ENCODE data around the gene PHGDH. TPM values are rescaled to one million over a fixed set of nuclear protein-coding genes. Genes with fewer than 3 reads are reported as not detected.
"Not testable (repeated sequence)": the region's sequence is repeated elsewhere in the genome, so short reads cannot be mapped to it uniquely, and the experiment has no call there.

Gene PHGDH
- total RNA-seq, 1 donor from 2014 or later = 0.64 TPM

DNA sequence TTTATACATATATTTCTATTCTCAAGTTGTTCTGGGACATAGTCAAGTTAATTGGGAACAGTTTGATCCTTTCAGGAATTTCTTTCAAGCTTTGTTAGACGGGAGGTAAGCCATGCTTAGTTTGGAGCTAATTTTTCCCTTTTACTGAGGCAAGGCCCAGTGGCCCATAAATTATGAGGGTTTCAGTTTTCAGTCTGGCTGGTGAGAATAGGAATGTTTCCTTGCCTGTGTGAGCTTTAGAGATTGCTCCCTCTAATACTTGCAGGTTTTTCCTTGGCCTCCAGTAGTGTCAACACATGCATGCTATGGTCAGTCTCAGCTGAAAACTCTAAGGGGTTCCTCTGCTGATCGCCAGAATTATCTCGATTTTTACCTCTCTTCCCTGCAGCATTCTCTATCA, 14.1 kb upstream of the PHGDH start:
- no peak for DNase-seq (ENCODE audit: low read depth in 2 of 2)

DNA sequence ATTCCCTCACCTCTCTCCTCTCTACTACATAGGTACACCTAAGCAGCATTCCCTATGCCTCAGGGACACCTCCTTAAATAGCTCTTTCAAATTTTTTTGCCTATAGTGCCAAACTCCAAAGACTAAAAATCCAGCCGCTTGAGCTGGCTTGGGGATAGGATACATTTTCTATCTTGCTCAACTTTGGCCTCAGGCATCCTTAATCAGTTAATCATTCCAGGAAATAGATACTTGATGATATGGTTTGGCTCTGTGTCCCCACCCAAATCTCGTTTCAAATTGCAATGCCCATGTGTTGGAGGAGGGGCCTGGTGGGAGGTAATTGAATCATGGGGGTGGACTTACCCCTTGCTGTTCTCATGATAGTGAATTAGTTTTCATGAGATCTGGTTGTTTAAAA, 11.4 kb upstream of the PHGDH start:
- no peak for DNase-seq (ENCODE audit: low read depth in 2 of 2)

DNA sequence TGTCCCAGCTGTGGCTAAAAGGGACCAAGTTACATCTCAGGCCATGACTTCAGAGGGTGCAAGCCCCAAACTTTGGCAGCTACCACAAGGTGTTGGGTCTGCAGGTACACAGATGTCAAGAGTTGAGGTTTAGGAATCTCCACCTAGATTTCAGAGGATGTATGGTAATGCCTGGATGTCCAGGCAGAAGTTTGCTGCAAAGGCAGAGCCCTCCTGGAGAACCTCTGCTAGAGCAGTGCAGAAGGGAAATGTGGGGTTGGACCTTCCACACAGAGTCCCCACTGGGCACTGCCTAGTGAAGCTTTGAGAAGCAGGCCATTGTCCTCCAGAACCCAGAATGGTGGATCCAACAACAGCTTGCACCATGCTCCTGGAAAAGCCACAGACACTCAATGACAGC, 10.1 kb upstream of the PHGDH start:
- no peak for DNase-seq (ENCODE audit: low read depth in 2 of 2)

DNA sequence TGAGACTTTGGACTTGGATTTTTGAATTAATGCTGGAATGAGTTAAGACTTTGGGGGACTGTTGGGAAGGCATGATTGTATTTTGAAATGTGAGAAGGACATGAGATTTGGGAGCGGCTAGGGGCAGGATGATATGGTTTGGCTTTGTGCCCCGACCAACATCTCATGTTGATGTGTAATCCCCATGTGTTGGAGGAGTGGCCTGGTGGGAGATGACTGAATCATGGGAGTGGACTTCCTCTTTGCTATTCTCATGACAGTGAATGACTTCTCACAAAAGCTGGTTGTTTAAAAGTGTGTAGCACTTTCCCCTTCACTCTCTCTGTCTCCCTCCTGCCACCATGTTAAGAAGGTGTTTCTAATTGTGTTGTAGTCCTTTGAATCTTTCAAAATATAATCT, 9.3 kb upstream of the PHGDH start:
- no peak for DNase-seq (ENCODE audit: low read depth in 2 of 2)

DNA sequence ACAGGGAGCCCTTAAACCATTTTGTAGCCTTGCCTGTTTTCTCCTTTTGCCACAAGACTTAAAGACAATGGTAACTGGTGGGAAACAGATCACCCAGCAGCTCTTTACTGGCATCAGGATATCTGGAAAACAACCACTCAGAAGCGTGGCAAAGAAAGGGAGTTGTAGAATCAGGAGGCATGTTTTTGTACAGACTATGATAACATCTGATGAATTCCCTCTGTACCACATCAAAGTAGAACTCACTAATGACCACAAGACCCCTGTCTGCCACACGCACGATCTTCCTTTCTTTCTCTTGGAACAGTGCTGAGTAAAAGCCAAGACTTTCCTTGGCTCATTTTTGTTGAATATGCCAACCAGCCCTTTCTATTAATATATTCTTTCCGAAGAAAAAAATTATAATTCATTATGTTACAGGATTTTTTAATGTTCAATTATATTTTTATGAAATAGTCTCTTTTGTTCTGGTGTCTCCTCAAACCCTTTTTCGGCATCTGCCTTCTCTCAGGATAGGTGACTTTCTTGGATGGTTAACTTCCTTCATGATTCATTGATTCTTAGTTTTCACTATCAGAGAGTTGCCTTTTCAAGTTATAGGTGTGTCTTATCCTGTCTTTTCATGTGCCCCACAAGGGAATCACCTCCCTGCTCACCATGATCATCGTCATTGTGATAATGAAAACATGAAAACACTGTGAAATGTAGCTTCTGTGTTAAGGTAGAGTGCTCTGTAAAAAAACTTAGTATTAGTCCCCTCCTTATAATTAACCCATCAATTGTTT, 7.9 kb upstream of the PHGDH start:
- DNase-seq (ENCODE audit: low read depth in 2 of 2) = no peak

DNA sequence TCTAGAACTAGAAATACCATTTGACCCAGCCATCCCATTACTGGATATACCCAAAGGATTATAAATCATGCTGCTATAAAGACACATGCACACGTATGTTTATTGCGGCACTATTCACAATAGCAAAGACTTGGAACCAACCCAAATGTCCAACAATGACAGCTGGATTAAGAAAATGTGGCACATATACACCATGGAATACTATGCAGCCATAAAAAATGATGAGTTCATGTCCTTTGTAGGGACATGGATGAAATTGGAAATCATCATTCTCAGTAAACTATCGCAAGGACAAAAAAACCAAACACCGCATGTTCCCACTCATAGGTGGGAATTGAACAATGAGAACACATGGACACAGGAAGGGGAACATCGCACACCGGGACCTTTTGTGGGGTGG, 5.1 kb upstream of the PHGDH start:
- DNase-seq (ENCODE audit: low read depth in 2 of 2) = not testable (repeated sequence)

DNA sequence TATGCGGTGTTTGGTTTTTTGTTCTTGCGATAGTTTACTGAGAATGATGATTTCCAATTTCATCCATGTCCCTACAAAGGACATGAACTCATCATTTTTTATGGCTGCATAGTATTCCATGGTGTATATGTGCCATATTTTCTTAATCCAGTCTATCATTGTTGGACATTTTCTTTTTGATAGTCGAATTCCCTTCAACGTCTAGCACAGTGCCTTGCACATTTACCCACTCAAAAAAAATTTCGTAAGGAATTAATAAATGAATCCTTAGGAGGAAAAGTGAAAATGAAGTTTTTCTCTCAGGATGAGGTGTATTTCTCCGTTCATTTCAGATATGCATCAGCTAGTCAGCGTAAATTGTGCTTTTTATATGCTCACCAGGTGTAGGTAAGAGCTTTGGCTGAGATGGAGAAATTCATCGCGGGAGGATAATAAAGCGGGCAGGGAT, 354 bp upstream of the PHGDH start:
- DNase-seq (ENCODE audit: low read depth in 2 of 2) = not testable (repeated sequence)

DNA sequence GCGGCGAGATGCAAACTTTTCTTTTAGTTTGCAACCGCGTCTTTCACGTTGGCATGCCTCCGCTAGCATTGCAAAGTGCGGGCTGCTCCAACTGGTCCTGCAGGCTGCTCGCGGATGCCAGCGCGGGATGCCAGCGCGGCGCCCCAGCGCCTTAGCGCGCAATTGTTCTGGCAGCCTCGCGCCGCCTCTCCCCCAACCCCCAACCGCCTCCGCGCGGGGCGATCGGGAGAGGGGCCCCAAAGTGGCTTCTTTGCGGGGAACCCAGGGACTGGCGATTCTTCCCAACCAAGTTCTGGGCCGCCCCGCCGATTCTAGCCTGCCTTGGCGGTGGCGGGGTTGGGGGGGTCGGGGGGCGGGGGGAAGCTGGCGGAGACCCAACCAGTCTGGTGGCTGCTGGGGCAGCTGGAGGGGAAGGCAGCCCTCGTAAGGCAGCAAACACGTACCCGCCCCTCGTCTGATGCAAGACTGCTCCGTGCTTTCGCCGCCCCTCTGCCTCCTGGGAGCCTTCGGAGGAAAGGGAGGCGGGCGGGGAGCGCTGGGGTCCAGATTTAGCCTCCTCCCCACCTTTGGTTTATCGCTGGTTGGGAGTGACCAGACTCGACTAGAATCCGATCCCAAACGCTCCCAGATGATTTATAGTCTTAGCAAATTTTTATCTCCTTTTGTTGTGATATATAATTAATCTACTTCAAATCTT, 756 bp downstream of the PHGDH start:
- peak in 1 of 2 donors; percentile 67 for DNase-seq (ENCODE audit: low read depth in 2 of 2)

DNA sequence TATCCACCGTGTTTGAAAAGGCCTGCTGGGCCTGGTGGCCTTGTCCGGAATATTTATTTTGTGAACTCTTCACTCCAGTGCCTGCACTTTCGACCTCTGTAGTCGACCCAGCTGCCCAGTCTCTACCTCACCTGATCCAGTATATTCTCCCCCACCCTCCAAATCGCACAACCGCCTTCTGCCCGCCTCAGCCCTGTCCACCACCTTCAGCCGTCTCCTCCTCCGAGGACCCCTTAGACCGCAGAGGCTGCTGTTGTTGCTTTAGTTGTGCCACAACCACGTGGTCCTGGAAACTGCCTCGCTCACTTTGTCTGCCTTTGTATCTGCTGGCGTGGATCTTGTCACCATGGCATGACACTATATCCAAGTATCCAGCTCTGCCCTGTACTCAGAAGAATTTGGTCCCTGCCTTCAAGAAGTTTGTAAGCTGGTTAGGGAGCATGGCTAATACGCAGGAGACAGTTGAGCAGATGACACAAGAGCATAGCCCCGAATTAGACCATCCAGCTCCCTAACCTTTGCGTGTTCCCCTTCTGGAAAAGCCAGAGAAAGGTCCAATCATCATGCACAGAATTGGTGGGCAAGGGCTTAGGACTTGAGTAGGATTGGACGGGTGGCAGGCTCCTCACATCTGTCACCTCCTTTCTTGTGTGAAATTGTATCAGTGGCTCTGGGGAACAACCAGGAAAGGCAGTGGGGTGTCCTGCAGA, 1.5 kb downstream of the PHGDH start:
- no peak for DNase-seq (ENCODE audit: low read depth in 2 of 2)

DNA sequence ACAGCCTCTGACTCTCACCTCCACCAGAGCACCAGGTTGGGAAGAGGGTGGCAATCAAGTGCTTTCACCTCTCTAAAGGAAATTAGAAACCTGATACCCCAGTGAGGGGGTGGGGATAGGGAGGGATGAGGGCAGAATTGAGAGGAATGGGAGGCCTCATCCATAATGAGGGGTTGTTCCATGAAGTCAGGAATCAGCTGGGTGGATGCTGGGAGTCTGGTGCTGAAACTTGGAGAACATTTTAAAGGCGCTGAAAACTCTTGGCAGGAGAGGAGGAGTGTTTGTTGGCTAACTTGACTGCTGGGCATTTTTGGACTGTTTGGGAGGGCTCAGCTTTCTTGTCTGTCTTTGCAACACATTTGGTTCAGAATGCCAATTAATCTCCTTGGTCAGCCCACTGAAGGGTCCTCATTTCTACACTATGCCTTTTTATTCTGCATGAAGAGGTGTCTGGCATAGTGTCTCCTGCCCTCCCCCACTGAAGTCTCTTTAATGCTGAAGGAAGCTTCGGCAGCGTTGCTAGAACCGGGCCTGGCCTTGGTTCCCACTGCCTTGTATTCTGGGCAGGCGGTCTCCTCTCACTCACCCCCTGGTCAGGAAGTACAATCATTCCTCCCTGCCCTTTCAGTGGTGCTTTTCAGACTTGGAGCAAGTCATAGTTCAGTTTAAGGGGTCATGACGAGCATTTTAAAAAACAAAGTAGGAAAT, 2.2 kb downstream of the PHGDH start:
- DNase-seq (ENCODE audit: low read depth in 2 of 2) = no peak

DNA sequence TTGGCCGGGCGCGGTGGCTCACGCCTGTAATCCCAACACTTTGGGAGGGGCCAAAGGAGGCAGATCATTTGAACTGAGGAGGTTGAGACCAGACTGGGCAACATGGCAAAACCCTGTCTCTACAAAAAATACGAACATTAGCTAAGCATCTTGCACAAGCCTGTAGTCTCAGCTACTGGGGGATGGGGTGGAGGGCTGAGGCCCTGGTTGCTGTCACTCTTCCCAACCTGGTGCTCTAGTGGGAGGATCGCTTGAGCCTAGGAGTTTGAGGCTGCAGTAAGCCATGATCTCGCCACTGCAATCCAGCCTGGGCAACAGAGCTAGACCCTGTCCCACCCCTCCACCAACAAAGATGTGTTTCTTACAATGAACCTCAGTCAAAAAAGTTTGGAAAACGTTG, 2.8 kb downstream of the PHGDH start:
- DNase-seq (ENCODE audit: low read depth in 2 of 2) = no peak

DNA sequence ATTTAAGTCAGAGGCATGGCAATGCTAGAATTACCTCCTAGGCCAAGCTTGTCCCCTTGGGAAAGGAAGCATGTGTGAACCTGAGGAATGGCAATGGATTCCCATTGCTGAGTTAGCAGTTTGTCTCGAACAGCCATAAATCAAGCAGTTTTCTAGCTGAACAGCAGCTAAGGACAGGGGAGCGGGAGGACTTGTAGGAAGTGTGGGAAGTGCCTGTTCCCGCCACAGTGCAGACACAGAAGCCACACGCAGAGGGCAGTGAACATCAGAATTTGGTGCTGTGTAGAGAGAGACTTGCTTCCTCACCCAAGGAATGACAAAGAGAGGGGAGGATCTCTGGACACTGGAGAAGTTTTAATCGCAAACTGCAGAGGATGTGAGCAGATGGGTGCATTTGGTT, 3.8 kb downstream of the PHGDH start:
- peak in 1 of 2 donors; percentile 5 for DNase-seq (ENCODE audit: low read depth in 2 of 2)

DNA sequence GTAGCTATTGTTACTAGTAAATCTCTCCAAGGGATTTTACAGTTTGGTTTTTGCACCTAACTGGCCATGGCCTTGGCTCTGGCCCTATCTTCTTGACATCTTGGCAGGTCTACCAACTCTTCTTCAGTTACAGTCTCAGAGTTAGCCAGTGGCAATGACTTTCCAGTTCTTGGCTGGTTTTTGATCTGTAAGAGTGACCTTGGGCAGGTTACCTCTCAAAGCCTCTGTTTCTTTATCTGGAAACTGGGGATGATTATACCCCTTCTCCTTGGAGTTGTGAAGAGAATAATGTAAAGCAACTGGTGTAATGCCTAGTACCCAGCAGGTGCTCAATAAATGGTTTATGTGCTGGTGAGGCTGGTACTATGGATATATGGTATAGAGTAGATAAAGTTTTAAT, 6.7 kb downstream of the PHGDH start:
- no peak for DNase-seq (ENCODE audit: low read depth in 2 of 2)

DNA sequence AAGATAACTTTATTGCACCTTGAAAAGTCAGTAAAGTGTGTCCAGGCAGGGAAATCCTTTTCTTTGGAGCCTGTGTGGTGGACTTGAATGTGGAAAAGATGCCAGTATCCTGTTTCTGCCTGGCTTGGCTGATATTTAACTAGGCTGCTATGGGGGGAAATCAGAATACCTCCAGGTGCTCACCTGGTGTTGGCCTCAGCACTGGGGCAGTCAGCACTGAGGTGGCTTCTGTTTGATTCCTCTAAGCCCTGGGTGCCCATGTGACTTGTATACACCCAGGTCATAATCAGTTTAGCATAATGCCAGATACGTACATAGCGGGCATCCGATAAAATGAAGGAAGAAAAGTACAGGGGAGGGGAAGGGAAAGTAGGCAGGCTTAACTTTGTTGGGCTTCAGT, 7.2 kb downstream of the PHGDH start:
- no peak for DNase-seq (ENCODE audit: low read depth in 2 of 2)

DNA sequence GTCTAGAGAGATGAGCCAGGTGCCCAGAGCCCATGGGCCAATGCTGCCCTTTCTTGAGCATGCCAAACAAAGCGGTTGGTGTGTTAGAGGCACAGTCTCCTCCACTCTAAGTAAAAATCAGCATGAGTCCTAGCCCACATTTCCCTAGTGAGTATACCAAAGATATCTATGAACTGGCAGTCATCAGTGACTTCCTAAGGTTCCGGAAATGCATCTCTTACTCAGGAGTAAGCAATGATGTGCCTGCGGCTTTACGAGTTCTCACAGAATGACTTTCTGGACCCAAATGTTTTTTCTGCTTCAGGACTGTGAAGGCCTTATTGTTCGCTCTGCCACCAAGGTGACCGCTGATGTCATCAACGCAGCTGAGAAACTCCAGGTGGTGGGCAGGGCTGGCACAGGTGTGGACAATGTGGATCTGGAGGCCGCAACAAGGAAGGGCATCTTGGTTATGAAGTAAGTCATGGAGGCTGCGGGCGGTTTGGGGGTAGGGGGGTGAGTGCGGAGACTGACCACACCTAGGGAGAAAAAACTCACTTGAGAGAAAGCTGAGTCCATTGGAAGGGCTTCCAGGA, 9.2 kb downstream of the PHGDH start:
- peak in 1 of 2 donors; percentile 4 for DNase-seq (ENCODE audit: low read depth in 2 of 2)

DNA sequence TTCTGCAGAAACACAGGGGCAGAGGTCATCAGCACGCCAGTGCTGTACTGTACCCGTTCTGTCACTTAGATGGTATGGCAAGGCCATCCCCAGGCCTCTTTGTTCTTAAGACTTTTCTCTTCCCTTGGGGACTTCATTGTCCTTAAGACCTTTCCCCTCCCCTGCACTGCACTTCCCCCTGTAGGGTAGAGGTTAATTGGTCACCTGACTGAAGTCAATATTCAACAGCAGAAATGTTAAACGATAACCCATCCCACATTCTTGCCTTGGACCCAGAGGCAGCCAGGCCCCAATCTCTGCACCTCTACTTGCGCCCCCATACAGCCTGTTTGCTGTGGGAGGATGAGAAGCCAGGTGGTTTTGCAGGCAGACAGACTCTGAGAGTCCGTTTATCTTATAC, 10.2 kb downstream of the PHGDH start:
- no peak for DNase-seq (ENCODE audit: low read depth in 2 of 2)

DNA sequence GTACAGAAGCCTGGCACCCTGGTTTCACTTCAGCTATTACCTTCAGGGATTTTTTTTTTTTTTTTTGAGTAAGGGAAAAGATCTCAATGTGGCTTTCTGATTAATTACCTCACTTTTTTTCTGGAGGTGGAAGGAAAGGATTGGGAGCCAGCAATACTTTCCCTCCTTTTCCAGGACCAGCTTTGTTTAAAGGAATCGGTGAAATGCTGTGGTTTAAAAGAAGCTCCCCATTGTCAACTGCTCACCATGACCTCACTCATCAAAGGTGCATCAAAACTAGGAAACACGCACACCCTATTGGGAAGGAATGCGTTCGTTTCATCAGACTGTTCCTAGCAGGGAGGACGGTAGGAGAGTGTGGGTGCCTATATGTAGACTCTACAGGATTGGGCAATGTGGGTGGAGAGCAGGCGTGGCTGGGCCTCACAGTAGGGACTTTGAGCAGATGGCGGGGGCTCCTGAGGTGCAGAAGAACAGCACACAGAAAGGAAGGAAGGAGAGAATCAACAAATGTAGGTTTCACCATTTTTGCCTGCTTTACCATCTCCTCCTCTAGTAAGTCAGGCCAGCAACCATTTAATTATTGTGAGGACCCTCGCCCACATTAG, 13.0 kb downstream of the PHGDH start:
- DNase-seq (ENCODE audit: low read depth in 2 of 2) = no peak

DNA sequence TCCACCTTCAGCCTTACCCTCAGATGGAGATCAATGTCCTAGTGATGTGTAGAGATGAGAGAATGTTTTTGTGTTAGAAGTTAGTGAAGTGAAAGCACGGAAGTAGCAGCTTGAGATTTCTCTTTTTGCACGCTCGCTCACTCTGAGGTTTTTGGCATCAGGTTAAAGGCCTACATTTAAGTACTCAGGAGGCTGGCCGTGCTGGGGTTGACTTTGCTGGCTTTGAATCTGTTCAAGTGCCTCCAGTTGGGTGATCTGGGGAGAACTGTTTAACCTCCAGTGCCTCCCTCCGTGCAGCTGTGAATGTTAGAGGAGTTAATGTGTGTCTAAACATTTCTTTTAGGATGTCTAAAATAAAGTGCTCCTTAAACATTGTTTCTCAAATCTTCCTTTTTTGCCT, 13.9 kb downstream of the PHGDH start:
- no peak for DNase-seq (ENCODE audit: low read depth in 2 of 2)

DNA sequence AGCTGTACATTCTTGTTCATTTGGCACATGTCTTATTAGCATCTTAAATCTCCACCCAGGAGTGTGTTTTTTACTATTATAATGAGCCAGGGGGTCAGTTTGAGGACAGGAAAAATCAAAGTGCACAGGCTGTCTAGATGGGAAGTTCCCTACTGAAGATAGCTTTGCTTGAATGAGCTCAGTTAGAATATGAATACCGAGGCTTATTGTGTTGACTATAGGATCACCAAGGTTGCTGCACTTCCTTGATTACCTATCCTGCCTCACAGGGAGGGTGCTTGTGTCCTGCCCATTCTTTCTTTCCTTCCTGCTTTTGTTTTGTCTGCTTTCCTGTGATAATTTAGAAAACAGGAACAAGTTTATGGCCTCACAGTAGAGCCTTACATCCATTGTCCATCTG, 16.3 kb downstream of the PHGDH start:
- DNase-seq (ENCODE audit: low read depth in 2 of 2) = peak in 1 of 2 donors; percentile 41

DNA sequence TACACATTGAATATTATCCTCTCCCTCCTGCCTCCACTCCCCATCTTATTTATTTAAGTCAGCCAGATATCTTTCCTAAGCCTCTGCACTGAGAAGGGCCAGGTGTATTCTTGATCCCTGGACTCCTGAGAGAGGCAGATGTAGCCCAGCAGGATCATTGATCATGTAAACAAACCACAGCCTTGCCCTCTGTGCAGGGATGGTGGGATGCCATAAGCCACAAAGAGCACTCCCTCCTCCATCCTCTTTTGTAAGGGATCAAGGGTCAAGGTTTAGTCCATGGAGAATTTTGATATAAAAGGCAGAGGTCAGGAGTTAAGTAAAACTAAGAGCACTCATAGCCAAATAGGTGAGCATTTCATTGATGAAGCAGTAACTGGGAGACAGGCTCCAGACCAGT, 17.3 kb downstream of the PHGDH start:
- DNase-seq (ENCODE audit: low read depth in 2 of 2) = no peak

DNA sequence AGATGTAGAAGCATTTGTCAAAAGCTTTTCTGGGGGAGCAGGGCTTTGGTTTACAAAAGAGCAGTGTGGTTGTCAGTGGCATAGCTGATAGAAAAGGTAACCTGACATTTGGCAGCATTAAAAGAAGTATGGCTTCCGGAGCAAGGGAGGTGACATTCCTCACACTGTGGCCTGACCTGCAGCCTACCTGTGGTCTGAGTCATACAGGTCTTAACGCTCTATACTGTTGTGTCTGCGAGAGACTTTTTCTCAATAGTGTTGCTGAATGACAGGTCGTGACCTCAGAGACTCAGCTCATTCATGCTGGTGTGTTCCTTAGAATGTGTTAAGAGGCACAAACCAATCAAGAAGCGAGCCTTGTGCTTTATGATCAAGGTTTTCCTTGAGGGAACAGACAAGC, 19.3 kb downstream of the PHGDH start:
- DNase-seq (ENCODE audit: low read depth in 2 of 2) = no peak
